Measurements from ENCODE around the gene PDGFRB.

The PDGFRB gene

GRCh38 chr5:150143350-150144245, 12.0 kb downstream of the PDGFRB start:
- peak; percentile 95 for DNase-seq

DNA sequence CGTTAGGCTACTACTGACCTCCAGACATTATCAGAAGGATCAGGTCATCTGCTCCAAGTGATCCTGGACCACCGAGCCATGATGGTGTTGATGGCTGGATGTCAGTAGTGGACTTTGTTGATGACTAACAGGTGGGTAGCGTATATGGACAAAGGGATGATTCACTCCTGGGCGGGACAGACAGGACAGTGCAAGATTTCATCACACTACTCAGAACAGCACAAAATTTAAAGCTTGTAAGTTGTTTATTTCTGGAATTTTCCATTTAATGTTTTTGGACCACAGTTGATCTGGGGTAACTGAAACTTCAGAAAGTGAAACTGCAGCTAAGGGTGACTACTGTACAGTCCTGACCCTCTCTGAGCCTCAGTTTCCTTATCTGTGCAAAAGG, 12.7 kb downstream of the PDGFRB start:
- DNase-seq, result peak; percentile 84

GRCh38 chr5:150142185-150142958, 13.3 kb downstream of the PDGFRB start:
- no peak for DNase-seq

GRCh38 chr5:150141544-150142184, 14.0 kb downstream of the PDGFRB start:
- DNase-seq, result peak; percentile 77

- DNase-seq, result no peak
Observed at GRCh38 chr5:150140830-150141229, 14.8 kb downstream of the PDGFRB start.

DNA sequence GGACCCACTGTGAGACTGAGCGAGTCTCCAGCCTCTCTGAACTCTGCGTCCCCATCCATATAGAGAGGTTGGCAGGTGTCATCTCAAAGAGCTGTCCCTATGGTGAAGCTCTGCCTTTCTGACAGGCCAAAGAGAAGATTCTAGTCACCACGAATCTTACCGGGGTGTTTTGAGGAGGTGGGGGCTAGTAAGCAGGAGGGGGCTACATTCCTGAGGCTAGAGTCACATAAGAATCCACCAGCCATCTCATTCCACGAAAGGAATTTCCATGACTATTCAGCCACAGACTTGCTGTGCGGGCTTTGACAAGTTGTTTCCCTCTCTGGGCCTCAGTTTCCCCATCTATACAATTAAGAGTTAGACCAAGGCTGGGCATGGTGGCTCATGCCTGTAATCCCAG, 16.3 kb downstream of the PDGFRB start:
- DNase-seq, result no peak

DNA sequence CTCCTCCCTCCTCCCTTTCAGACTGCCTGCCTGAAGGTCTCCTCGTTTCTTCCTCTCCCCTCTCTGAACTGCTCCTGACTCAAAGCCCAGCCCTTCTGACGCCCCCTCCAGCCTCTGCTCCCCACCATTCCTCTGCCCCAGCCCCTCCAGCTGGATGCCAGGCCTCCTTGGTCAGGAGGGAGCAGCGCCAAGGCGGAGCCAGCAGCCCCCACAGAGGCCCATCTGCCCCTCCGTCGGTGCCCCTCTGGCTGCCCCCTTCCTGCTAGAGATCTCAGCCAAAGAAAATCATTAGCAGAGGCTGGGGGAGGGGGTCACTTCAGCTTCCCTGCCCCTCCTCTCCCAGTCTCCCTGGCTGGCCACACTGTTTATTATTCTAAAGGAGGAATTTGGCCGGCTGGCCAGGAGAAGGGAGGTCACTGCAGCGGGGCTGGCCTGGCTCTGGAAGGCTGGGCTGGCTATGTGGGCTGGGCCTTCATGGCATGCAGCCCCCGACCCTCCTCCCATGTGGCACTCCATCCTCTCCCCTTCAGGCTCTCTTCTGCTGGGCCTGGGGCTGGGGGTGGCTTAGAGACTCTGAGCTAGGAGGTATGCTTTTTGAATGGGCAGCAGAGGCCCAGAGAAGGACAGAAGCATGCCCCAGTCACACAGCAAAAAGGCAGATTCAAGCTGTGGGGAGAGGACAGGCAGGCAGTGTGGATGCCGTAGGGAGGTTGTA, 16.9 kb downstream of the PDGFRB start:
- peak; percentile 68 for DNase-seq

DNA sequence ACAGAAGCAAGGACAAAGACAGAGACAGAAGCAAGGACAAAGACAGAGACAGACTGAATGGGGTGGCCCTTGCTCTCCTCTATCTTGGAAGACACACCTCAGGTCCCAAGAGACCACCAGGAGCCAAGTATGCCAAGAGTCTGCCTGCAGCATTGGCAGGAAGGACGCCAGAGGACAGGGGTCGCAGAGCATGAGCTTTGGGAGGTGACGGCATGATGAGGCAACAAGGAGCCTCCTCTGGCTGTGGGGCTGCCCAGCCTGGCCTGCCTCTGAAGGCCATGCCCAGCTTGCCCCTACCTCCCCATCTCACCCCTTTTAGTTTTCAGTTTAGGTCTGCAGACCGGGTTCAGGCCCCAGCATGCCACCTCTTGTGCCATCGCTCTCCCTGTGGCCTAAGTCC, 17.6 kb downstream of the PDGFRB start:
- DNase-seq, result no peak

- peak; percentile 73 for DNase-seq
Observed at GRCh38 chr5:150137168-150137957, 18.3 kb downstream of the PDGFRB start.

GRCh38 chr5:150136305-150137167, 19.1 kb downstream of the PDGFRB start:
- DNase-seq, result no peak

DNA sequence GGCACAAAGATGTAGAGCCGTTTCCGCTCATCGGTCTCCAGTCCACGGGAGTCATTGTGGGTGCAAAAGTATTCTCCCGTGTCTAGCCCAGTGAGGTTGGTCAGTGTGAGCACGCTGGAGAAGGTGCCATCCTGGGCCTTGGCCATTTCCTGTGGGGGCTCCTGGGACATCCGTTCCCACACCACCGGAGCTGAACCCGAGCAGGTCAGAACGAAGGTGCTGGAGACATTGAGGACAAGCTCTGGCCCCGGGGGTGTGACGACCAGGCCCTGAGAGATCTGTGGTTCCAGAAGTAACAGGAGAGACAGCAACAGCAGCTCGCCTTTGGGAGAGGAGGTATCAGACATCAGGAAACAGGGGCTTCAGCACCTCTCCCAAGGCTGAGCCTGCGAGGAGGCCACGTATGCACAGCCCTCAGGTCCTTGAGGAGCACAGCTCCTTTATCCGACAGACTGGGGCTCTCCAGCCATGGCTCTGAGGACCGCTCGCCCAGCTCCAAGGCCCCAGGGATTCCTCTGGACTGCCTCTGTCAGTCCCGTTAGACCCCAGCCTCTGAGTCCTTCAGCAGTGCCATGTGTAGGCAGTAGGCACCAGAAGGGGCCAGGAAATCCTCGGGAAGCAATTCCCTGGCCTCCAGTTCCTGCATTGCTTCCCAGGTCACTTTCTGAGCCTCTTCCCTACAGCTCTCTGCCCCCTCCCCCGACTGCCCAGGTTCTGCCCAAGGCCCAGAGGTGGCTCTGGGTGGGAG, 19.9 kb downstream of the PDGFRB start:
- DNase-seq, result no peak

GRCh38 chr5:150134198-150134588, 21.5 kb downstream of the PDGFRB start:
- no peak for DNase-seq

- DNase-seq, result no peak
Observed at GRCh38 chr5:150133581-150134197, 22.0 kb downstream of the PDGFRB start.

DNA sequence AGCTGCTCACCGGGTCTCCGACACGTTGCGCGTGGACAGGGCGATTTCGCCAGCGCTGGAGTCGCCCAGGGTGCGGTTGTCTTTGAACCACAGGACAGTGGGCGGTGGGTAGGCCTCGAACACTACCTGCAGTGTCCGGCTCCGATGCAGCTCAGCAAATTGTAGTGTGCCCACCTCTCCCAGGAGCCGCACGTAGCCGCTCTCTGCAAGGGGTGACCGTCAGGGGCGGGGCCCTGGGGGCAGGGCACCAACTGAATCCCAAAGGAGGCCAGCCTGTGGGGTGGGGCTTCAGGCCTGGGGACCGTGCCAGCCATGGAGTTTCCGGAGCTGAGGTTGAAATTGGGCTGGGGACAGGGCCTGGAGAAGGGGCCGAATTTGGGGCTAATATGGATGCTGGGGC, 22.9 kb downstream of the PDGFRB start:
- no peak for DNase-seq

DNA sequence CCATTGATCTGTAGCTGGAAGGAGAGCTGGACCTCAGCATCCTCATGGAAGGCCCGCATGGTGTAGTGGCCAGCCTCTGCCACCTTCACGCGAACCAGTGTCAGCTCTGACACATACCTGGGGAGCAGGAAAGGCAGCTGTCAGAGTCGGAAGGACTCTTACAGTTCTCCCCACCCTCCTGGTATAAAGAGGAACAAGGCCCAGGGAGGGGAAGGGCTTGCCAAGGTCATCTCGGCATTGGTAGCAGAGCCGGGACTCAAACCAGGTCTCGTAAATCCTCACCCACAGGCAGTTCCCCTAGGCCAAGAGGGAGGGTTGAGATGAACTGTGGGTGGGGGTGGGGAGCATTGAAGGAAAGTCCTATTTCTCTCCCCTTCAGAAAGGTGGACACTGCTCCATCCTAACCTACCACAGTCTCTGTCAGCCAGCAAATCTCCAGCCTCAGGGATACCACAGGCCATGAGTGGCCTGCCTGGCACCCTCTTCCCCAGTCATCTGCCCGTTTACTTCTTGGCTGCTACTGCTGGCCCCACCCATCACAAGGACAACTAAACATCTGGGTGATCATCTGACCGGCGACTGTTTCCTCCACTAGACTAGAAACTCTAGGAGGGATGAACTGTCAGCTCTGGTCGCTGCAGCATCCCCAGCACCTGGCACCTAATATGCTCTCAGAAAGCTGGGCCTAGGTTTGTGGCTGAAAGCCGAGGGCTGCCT, 23.5 kb downstream of the PDGFRB start:
- no peak for DNase-seq

DNA sequence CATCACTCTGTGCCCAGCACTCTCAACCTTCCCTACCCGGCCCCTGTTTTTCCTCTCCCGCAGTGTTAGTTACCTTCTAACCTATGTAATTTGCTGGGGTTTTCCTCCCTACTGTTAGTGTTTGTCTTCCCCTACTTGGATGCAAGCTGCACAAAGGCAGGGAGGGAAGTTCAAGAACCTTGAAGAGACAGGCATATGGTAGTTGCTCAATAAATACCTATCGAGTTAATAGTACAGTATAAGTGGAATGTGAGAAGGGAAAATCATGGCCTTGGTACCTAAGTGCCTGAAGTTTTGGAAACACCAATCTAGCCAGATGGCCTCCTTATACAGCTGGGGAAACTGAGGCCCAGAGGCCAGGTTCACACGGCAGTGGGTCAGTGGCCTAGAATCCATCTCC, 24.2 kb downstream of the PDGFRB start:
- DNase-seq, result no peak

DNA sequence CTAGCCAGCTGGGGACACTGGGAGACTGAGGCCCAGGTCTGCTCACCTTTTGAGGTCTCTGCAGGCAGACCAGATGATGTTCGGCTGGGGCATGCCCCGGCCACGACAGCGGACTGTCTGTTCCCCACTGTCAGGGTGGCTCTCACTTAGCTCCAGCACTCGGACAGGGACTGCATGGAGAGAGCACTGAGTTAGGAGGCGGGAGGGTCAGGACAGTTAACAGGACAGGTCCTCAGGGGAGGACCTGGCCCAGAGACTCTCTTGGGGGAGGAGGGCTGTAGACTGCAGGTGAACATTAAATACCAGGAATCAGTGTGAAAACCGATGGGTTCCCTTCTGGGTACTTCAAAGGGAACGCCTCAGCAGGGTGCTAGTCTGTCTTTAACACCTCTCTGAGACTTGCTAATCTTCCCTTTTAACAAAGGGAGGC, 25.1 kb downstream of the PDGFRB start:
- no peak for DNase-seq

- peak; percentile 34 for DNase-seq
Observed at GRCh38 chr5:150129813-150130492, 25.7 kb downstream of the PDGFRB start.

DNA sequence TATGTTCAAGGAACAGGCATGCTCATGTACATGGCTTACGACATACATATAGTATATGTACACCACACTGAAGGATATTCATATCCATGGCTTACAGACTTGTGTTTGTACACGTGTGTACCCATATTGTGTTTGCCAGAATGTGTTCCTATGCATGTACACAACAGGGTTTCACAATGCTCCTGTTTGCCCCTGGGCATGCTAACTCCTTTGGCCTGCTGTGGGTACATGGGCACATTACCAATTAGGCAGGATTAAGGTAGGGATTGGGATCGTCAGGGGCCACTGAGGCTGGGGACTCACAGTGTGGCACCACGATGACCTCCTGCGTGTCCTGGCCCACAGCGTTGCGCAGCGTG, 26.2 kb downstream of the PDGFRB start:
- no peak for DNase-seq

Data from NCI-H226 (cell line).